ENCODE results near the gene KCNQ1OT1.
A peak's percentile ranks its signal among the peaks of the same experiment; 100 is the strongest.

The KCNQ1OT1 gene

DNA sequence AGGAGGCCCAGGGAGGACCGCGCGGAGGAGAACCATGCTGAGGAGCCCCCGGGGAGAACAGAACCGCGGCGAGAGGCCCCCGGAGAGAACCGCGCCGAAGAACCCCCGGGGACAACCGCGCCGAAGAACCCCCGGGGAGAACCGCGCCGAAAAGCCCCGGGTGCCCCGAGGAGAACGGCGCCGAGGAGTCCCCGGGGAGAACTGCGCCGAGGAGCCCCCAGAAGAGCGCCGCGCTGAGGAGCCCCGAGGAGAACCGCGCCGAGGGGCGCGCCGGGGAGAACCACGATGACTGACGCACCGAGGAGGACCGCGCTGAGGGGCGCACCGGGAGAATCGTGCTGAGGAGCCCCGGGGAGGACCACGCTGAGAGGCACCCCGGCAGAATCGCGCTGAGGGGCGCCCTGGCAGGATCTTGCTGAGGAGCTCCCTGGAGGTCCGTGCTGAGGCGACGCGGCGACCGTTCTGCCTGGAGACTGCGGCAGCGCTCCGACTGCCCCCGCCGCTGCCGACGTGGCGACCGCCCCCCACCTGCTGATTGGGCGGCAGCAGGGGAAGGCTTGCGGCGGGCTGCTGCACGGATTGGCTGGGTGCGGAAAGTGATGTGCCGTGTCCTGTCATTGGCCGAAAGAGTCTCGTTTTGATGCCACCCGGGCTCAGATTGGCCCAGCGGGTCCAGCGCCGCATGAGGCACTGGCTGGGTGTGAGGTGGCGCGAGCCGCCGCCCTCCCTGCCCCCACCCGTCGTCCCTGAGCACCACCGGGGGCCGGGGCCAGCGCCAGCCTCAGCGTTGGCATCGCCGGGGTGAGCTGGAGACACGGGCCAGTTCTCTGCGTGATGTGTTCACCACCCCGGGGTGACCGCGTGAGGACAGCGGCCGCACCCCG, at the start of gene KCNQ1OT1:
KCNQ1OT1 (minus strand) TSS at position 464 of the 884 bp plus-strand sequence.
- DNase-seq (ENCODE audit: low spot score) = peak; percentile 95
- no peak for TF ChIP-seq CTCF (IDR thresholded peaks at IDR 0.05)
- peak within 1 kb of the TSS; percentile 76 to 98 for H3K27ac ChIP-seq
- H3K4me3 ChIP-seq = peak within 1 kb of the TSS; percentile 84

DNA sequence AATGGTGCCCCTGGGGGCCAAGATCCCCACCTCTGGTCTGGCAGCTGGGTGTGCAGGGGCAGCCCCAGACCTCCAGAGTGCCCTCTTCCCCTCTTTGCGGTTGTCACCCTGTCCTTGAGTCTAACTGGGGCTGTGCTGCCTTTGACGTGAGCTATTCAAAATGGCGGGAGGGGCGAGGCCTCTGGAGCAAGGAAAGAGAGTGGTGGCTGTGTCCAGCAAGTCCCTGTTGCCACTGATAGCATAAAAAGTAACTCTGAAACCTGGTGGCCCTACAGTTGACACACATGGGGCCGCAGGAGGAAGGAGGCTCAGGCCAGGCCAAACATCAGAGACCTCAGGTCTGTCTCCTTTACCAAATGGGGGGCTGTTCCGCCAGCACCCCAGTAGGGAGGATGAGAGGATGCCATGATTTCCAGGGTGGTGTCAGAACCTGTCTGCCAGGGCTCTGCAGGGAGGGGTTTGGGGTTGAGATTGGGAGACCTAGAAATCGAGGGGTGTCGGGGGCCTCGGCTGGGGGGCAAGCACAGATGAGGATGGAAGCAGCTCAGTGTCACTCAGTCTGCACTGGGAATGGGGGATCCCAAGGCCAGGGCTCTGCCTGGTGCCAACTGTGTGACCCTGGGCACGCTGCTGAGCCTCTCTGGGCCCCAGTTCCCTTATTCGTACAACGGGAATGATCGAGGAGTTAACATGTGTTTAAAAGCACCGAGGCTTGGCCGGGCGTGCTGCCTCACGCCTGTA, 49.2 kb upstream of the KCNQ1OT1 start:
- TF ChIP-seq CTCF (IDR thresholded peaks at IDR 0.05) = no peak
- H3K4me3 ChIP-seq = no peak overlapping the region
- H3K27ac ChIP-seq = no peak overlapping the region
- no peak for DNase-seq (ENCODE audit: low spot score)

DNA sequence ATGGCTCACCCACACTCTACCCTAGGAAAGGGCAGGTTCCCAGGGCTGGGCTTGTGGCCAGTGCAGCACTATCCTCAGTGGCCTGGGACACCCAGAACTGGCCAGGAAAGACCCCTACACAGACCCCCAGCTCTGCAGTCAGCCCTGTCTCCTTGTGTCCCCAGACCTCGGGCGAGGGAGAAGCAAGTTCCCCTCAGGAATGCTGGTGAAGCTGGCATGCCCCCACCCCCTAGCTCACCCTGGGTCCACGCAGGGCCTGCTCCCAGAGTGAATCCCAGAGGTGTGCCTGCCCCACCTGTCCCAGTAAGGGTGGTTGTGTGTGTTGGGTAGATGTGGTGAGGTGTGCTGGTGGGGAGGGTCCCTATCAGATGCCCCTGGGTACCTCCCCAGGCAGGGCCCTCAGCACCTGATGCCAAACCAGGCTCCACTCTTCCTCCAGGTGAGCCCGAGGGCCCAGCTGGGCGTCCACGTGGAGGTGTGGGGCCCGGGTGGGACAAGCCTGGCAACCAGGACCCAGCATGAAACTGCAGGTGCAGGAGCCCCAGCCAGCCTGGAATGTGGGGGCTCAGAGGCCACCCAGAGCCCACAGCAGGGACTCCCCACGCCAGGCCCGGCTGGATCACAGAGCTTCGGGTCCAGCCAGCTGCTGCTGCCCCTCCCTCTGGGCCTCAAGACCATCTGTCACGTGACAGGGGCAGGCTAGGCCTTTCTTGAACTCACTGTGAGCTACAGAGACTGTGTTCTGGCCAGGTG, 48.4 kb upstream of the KCNQ1OT1 start:
- H3K4me3 ChIP-seq = no peak overlapping the region
- H3K27ac ChIP-seq = no peak overlapping the region
- no peak for TF ChIP-seq CTCF (IDR thresholded peaks at IDR 0.05)
- no peak for DNase-seq (ENCODE audit: low spot score)

GRCh38 chr11:2747248-2748027, 47.6 kb upstream of the KCNQ1OT1 start:
- H3K27ac ChIP-seq = no peak overlapping the region
- no peak for TF ChIP-seq CTCF (IDR thresholded peaks at IDR 0.05)
- no peak for DNase-seq (ENCODE audit: low spot score)
- H3K4me3 ChIP-seq = no peak overlapping the region

DNA sequence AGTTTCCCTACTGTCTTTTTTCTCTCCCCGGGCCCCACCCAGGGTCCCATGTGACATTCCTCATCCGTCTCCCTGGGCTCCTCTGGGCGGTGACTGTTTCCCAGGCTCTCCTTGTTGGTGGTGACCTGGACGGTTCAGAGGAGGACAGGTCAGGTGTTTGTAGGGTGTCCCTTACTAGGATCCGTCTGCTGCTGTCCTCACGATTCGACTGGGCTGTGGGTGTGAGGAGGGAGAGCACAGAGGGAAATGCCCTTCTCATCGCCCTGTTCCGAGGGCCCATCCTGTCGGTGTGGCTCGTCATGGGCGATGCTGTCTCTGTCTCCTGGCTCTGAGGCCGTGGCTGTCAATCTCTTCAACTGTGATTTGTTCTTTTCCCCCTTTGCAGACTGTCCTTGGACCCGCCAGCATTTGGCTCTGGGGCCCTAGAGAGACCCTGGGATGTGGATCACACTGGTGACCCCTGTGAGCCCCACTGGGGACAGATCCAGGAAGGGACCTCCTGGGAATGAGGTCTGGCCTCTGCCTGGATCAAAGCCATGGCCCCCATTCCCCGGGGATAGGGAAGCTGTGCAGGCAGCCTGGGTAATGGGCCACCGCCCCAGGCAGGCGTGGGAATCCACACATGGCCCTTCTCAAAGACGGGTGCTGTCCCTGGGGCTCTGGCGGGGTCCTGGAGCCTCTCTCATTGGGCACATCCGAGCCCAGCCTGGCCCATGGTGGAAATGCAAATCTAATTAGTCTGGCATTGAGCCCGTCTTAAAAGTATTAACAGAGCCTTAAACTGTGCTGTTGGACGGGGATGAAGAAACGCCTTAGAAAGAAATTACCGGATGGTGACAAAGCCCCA, 46.8 kb upstream of the KCNQ1OT1 start:
- no peak for DNase-seq (ENCODE audit: low spot score)
- H3K4me3 ChIP-seq = no peak overlapping the region
- TF ChIP-seq CTCF (IDR thresholded peaks at IDR 0.05) = no peak
- no peak overlapping the region for H3K27ac ChIP-seq

DNA sequence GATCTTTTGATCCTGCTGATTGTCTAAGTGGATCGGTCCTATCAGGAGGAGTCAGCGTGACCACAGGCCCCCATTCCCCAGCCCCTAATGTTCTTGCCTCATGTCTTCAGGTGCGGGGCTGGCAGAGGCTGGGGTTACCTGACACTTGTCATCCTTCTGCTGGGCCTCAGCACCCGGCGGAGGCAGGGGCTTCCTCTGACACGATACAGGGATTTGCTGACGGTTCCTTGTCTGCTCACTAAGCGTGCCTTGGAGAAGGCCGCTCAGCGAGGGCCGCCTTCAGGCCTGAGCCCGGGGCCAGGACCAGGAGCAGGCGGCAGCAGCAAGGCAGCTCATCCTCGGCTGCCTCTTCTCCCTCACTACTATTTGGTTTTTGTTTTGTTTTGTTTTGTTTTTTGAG, 45.7 kb upstream of the KCNQ1OT1 start:
- no peak overlapping the region for H3K27ac ChIP-seq
- H3K4me3 ChIP-seq = no peak overlapping the region
- DNase-seq (ENCODE audit: low spot score) = no peak
- TF ChIP-seq CTCF (IDR thresholded peaks at IDR 0.05) = no peak

All from coronary artery (tissue), 2 donors.